Esophagus squamous epithelium (tissue), 5 donors: ENCODE measurements around the gene MACC1. TPM values are rescaled to one million over a fixed set of nuclear protein-coding genes. Genes with fewer than 3 reads are reported as not detected.

ENCODE experiments used
- DNase-seq: peaks from one replicate; lab custom pipeline; 2025; lab: John Stamatoyannopoulos, UW
- H3K27ac ChIP-seq, 4 donors: fragments of 200-600 bp; sonication (generic); one replicate each; pipeline ENCODE4 v1.5.1; 2016 to 2019; ENCODE audit warnings: mild to moderate bottlenecking in 1 of 4
- H3K27me3 ChIP-seq, 4 donors: fragments of 200-600 bp; sonication (generic); 1 replicate in 3 of 4; 2 replicates in 1 of 4; pipeline versions ENCODE4 v1.5.1 to v1.6.0; 2017 to 2021; ENCODE audit warnings: antibody characterized with exemption in 1 of 4
- H3K36me3 ChIP-seq, 3 donors: fragments of 200-600 bp; sonication (generic); one replicate each; pipeline ENCODE4 v1.5.1; 2016 to 2019
- H3K4me1 ChIP-seq, 3 donors: fragments of 200-600 bp; sonication (generic); one replicate each; pipeline ENCODE4 v1.5.1; 2017 to 2019
- H3K4me3 ChIP-seq, 4 donors: fragments of 200-600 bp; sonication (generic); 1 replicate in 3 of 4; 2 replicates in 1 of 4; pipeline ENCODE4 v1.5.1; 2016 to 2019; ENCODE audit warnings: mild to moderate bottlenecking in 2 of 4, moderate library complexity in 1 of 4
- H3K9me3 ChIP-seq, 3 donors: fragments of 200-600 bp; sonication (generic); one replicate each; pipeline ENCODE4 v1.5.1; 2016 to 2019
- POLR2A ChIP-seq, 4 donors: fragments of 450-650 bp; IDR thresholded peaks; one replicate each; pipeline ENCODE4 v1.6.1; 2017; ENCODE audit warnings: antibody characterized with exemption in 4 of 4, mild to moderate bottlenecking in 4 of 4, moderate library complexity in 3 of 4
- WGBS, 2 donors: methylation state at CpG; one replicate each; pipeline ENCODE4 v1.1.5; 2018; 5-methylcytosine and 5-hydroxymethylcytosine counted together
- intact Hi-C: fragments of 100-400 bp; cut with DNase I; formaldehyde crosslinking; loops from one replicate; pipeline ENCODE4 v1.15.0; 2022
- total RNA-seq, 4 donors: library from RNA; depleted of rRNA; stranded (reverse); fragments of >200 nt; gene quantifications; one replicate each; pipeline ENCODE4 v1.1.0, GENCODE V29; 2016
- TF ChIP-seq, protein P1 (sequence below), 6 experiments: fragments of 450-650 bp in 4 of 6; fragments of 200-600 bp in 2 of 6; sonication (generic) in 2 of 6; IDR thresholded peaks; one replicate each; pipeline ENCODE4 v1.5.1; 2016 to 2019; ENCODE audit warnings: antibody characterized with exemption in 6 of 6, mild to moderate bottlenecking in 4 of 6, moderate library complexity in 4 of 6
- donor health status: DM: yes; HTN: yes; CAD: no.

The MACC1 gene
- total RNA-seq, 4 donors from 2014 or later = 17.4 to 32.8 (median 23.2) TPM

- Histone ChIP-seq H3K4me3 (no peak overlapping the region), H3K27me3 (no peaks in the 10 kb centered on the region), H3K9me3 (no peaks in the 10 kb centered on the region), H3K36me3 (no peaks in the 10 kb centered on the region), H3K4me1 (peaks cover 0 to 18% (median 0%) of the 10 kb centered on the region in 3 donors), H3K27ac (peak overlapping the region in 2 of 4 donors; percentile 2 to 46)
- TF ChIP-seq, protein P1, sequence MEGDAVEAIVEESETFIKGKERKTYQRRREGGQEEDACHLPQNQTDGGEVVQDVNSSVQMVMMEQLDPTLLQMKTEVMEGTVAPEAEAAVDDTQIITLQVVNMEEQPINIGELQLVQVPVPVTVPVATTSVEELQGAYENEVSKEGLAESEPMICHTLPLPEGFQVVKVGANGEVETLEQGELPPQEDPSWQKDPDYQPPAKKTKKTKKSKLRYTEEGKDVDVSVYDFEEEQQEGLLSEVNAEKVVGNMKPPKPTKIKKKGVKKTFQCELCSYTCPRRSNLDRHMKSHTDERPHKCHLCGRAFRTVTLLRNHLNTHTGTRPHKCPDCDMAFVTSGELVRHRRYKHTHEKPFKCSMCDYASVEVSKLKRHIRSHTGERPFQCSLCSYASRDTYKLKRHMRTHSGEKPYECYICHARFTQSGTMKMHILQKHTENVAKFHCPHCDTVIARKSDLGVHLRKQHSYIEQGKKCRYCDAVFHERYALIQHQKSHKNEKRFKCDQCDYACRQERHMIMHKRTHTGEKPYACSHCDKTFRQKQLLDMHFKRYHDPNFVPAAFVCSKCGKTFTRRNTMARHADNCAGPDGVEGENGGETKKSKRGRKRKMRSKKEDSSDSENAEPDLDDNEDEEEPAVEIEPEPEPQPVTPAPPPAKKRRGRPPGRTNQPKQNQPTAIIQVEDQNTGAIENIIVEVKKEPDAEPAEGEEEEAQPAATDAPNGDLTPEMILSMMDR (IDR thresholded peaks at IDR 0.05) = no peak
- TF ChIP-seq POLR2A (IDR thresholded peaks at IDR 0.05) = no peak
- 67 to 72% methylated on average over 2 of the region's 2 CpGs for WGBS, 2 donors
- no peak for DNase-seq
- intact Hi-C loops = no loop called here
Measured at GRCh38 chr7:20199015-20199737, 18.0 kb downstream of the MACC1 start.

DNA sequence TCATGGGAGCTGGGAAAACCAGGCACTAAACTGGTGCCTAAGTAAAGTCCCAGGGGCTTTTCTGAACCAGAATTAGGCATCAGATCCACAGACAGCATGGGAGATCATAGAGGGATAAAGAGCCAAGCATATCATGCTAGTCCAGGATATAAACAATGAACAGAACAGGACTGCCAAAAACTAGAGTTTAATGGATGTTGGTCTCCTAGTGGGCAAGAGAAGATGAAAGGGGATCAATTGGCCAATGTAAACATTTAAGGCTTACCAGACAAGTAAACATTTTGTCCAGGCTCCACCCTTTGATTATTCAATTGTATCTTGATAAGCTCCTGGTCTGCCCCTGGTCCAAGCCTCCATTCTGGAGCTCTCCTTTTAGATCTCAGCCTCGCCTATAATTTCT lies 18.9 kb downstream of the MACC1 start:
- Histone ChIP-seq H3K4me1 (peaks cover 0 to 18% (median 0%) of the 10 kb centered on the region in 3 donors), H3K27ac (no peak overlapping the region), H3K36me3 (no peaks in the 10 kb centered on the region), H3K4me3 (no peak overlapping the region), H3K9me3 (no peaks in the 10 kb centered on the region), H3K27me3 (no peaks in the 10 kb centered on the region)
- TF ChIP-seq POLR2A (IDR thresholded peaks at IDR 0.05) = no peak
- TF ChIP-seq, protein P1 (IDR thresholded peaks at IDR 0.05) = no peak
- WGBS, 2 donors = 69 to 82% methylated on average over 1 of the region's 1 CpG
- intact Hi-C loops = no loop called here
- DNase-seq = no peak

GRCh38 chr7:20197837-20198236 lies 19.3 kb downstream of the MACC1 start:
- Histone ChIP-seq H3K27me3 (no peaks in the 10 kb centered on the region), H3K4me1 (peaks cover 0 to 18% (median 0%) of the 10 kb centered on the region in 3 donors), H3K9me3 (no peaks in the 10 kb centered on the region), H3K4me3 (no peak overlapping the region), H3K36me3 (no peaks in the 10 kb centered on the region), H3K27ac (no peak overlapping the region)
- no peak for DNase-seq
- no peak for TF ChIP-seq POLR2A (IDR thresholded peaks at IDR 0.05)
- TF ChIP-seq, protein P1 (IDR thresholded peaks at IDR 0.05) = peak in 3 of 6 experiments; percentile 23 to 26 (median 25)
- intact Hi-C loops = no loop called here

GRCh38 chr7:20197125-20197748 lies 19.9 kb downstream of the MACC1 start:
- no peaks in the 10 kb centered on the region for H3K9me3 ChIP-seq
- H3K27me3 ChIP-seq = no peaks in the 10 kb centered on the region
- intact Hi-C loops = no loop called here
- TF ChIP-seq, protein P1 (IDR thresholded peaks at IDR 0.05) = no peak
- no peak for TF ChIP-seq POLR2A (IDR thresholded peaks at IDR 0.05)
- 69 to 80% methylated on average over 4 of the region's 4 CpGs for WGBS, 2 donors
- H3K36me3 ChIP-seq = no peaks in the 10 kb centered on the region
- peaks cover 0 to 18% (median 0%) of the 10 kb centered on the region in 3 donors for H3K4me1 ChIP-seq
- DNase-seq = no peak
- no peak overlapping the region for H3K4me3 ChIP-seq
- H3K27ac ChIP-seq = no peak overlapping the region

DNA sequence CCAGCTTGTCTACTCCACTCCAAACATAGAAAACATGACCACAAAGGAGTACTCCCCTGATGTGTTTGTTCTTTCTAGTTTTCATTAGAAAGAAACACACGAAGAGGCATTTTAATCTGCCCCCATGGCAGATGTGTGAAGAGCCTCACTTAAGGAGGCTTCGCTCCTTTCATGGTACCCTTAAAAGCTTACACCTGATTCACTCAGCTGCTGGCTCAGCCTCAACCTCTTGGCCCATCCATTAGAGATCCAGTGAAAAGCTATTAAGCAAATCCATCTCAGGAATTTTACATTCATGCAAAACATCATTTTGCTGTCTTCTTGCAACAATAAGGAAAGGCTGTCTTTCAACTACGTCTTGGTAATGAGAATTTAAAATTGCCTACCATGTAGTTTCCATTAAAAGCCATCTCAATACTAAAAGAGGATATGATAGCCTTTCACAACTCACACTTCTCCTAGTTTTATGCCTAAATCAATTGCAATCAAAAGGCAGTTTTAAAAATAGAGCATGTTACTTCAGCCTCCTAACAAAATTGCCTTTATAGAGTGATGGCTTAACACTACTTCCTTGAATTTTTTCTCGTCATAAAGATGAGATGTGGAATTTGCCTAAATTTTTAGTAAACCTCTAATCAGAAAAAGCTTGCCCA lies 22.7 kb downstream of the MACC1 start:
- intact Hi-C loops = no loop called here
- H3K9me3 ChIP-seq = peaks cover 0 to 9% (median 0%) of the 10 kb centered on the region in 3 donors
- H3K4me1 ChIP-seq = peaks cover 0 to 15% (median 0%) of the 10 kb centered on the region in 3 donors
- H3K27me3 ChIP-seq = no peaks in the 10 kb centered on the region
- H3K36me3 ChIP-seq = peaks cover 0 to 5% (median 0%) of the 10 kb centered on the region in 3 donors
- no peak overlapping the region for H3K4me3 ChIP-seq
- WGBS, 2 donors = 73 to 77% methylated on average over 4 of the region's 4 CpGs
- no peak for DNase-seq
- TF ChIP-seq, protein P1 (IDR thresholded peaks at IDR 0.05) = no peak
- TF ChIP-seq POLR2A (IDR thresholded peaks at IDR 0.05) = no peak
- no peak overlapping the region for H3K27ac ChIP-seq
